HG03520 (cell line): Measurements from ENCODE around the gene CC2D1A.

Experiments used
- ATAC-seq: cut with Tn5 transposase; IDR thresholded peaks from one replicate; pipeline ENCODE4 v1.9.1; 2021; ENCODE audit warnings: mild to moderate bottlenecking, moderate library complexity; ENCODE audit not compliant: unreplicated experiment

CC2D1A gene

GRCh38 chr19:13935765-13936510, 29.9 kb downstream of the CC2D1A start:
- no peak for ATAC-seq

GRCh38 chr19:13937479-13938300, 31.7 kb downstream of the CC2D1A start:
- ATAC-seq = no peak

GRCh38 chr19:13938301-13939064, 32.5 kb downstream of the CC2D1A start, which contains the start of gene PODNL1:
PODNL1 (minus strand) TSS chr19:13938417; CDS start chr19:13938181, 236 bp downstream.
- no peak for ATAC-seq

GRCh38 chr19:13942023-13942684, 36.2 kb downstream of the CC2D1A start:
- no peak for ATAC-seq

GRCh38 chr19:13946414-13946813, 40.4 kb downstream of the CC2D1A start:
- ATAC-seq = no peak

DNA sequence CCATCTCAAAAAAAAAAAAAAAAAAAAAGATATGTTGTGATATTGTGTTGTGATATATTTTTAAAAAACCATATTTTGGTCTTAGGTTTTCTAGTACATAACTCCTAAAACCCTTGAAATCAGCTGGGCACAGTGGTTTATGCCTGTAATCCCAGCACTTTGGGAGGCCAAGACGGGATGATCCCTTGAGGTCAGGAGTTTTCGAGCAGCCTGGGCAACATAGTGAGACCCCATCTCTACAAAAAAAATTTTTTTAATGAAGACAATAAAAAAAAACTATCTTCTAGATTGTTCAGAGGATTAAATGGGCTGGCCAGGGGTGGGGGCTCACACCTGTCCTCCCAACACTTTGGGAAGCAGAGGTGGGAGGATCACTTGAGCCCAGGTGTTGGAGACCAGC, 45.0 kb downstream of the CC2D1A start:
- no peak for ATAC-seq

- ATAC-seq = no peak
Measured at GRCh38 chr19:13951799-13952153, 45.8 kb downstream of the CC2D1A start.

DNA sequence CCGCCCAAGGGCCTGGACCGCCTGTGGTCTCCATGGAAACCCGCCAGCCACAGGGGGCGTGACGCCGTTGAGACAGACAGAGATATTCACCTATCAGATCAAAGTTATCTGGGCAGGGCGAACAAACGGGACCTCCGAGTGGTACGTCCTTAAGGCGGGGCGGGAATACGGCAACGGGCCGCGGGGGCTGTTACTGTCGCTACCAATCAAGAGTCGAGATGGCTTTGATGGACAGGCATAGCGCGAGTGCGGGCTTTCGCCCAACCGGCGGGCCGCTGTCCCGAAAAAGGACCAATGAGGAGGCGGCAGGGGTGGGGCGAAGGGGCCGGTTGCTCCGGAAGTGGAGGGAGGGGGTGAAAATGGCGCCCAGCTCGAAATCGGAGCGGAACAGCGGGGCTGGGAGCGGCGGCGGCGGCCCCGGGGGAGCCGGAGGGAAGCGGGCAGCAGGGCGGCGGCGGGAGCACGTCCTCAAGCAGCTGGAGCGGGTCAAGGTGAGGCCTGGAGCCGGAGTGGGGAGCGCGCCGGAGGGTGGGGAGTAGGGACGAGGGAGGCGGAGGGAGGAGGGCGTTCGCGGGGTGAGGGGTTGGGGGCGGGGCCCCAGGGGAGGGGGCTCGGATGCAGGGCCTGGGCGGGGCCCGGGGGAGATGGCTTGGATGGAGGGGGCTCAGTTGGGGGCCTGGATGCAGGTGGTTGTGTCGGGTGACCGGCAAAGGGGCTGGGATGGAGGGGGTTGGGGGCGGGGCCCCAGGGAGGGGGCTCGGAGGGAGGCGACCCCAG, 46.3 kb downstream of the CC2D1A start, which contains the start of gene DCAF15:
Gene DCAF15, plus strand, starts transcription at position 356 of the 777 bp plus-strand sequence. Its CDS starts 4 bp downstream, at position 360.
- ATAC-seq = peak; percentile 94

GRCh38 chr19:13952931-13953531, 47.0 kb downstream of the CC2D1A start:
- no peak for ATAC-seq

- ATAC-seq = no peak
Measured at GRCh38 chr19:13954185-13954584, 48.2 kb downstream of the CC2D1A start.

DNA sequence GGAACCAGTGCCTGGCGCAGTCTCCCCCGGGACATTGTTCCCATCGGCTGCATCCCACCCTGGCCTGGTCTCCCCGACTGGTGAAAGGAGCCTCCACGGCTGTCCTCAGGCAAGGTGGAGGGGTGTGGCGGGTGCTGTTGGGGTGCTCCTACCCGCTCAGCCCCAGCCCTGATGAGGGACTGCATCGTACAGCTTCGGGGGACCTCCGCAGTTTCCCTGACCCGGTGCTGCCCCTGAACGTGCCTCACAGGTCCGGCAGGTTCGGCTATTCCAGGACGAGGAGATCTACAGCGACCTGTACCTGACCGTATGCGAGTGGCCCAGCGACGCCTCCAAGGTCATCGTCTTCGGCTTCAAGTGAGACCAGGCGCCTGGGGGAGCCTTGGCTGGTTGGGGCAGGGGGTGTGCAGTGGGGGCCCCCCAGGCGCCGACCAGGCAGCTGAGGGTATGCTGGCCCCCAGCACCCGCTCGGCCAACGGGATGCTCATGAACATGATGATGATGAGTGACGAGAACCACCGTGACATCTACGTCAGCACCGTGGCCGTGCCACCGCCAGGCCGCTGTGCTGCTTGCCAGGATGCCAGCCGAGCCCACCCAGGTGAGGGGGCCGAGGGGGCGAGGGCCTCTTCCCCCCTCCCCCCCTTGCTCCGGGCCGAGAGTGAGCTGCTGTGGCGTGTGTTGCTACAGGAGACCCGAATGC, 49.8 kb downstream of the CC2D1A start:
- ATAC-seq = no peak

- no peak for ATAC-seq
Measured at GRCh38 chr19:13956365-13956744, 50.4 kb downstream of the CC2D1A start.

DNA sequence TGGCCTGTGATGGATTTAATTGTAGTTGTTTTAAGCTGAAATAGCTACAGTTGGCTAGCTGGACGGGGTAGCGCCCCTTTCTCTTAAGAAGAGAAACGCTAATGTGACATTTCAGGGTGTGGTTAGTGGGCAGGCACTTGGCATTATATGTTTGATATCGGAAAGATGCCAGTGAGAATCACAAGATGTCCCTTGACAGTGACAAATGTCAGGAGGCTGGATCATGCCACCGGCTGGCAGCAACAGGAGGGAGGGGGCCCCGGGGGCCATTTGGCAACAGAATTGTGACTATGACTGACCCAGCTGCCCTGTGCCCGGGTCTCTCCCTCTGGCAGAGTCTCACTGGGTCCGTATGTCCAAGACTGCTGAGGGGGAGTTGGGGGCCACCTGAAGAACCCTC, 51.0 kb downstream of the CC2D1A start:
- no peak for ATAC-seq

DNA sequence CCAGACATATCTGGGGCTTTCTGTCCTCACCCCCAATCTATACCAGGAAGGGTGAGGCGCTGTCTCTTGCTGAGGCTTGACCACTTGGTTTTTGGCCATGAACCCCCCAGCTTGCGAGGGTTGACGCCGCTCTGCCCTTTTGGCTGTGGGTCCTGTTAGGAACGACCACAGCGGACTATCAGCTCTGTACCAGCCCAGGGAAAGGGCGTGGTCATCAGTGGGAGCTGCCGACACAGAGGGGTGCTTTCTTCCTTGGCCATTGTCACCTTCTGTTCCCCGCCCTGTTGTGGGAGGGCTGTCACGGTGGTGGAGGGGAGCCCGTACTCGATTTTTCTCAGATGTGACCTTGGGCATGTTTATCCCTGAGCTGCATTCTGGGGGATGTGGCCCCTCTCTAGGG, 52.0 kb downstream of the CC2D1A start:
- no peak for ATAC-seq

GRCh38 chr19:13959141-13959961, 53.4 kb downstream of the CC2D1A start:
- ATAC-seq = no peak

- ATAC-seq = no peak
Measured at GRCh38 chr19:13959962-13960862, 54.2 kb downstream of the CC2D1A start.
